Endothelial cell (in vitro differentiated cells): Measurements from ENCODE around the gene PELO. TPM values are rescaled to one million over a fixed set of nuclear protein-coding genes. Genes with fewer than 3 reads are reported as not detected.

Experiments
- DNase-seq: peaks from one replicate; pipeline ENCODE4 v3.0.0; 2021; ENCODE audit warnings: low spot score
- H3K27ac Mint-ChIP-seq: one replicate; pipeline ENCODE4 v1.8.0; 2021; ENCODE audit warnings: mixed read lengths, inconsistent platforms; ENCODE audit not compliant: unreplicated experiment
- H3K27me3 Mint-ChIP-seq: one replicate; pipeline ENCODE4 v1.8.0; 2021; ENCODE audit warnings: mild to moderate bottlenecking, moderate library complexity, mixed read lengths, inconsistent platforms; ENCODE audit not compliant: unreplicated experiment
- H3K36me3 Mint-ChIP-seq: one replicate; pipeline ENCODE4 v1.8.0; 2021; ENCODE audit warnings: mild to moderate bottlenecking, low read depth, mixed read lengths, inconsistent platforms; ENCODE audit not compliant: unreplicated experiment
- H3K4me1 Mint-ChIP-seq: one replicate; pipeline ENCODE4 v1.8.0; 2021; ENCODE audit warnings: mild to moderate bottlenecking, mixed read lengths, inconsistent platforms; ENCODE audit not compliant: unreplicated experiment
- H3K4me3 Mint-ChIP-seq: one replicate; pipeline ENCODE4 v1.8.0; 2021; ENCODE audit warnings: mild to moderate bottlenecking, mixed read lengths, inconsistent platforms; ENCODE audit not compliant: unreplicated experiment
- H3K9me3 Mint-ChIP-seq: one replicate; pipeline ENCODE4 v1.8.0; 2021; ENCODE audit warnings: mixed read lengths, inconsistent platforms; ENCODE audit not compliant: unreplicated experiment
- CTCF ChIP-seq: fragments of 200-600 bp; sonication (generic); IDR thresholded peaks from one replicate; pipeline ENCODE4 v1.5.0; 2021; ENCODE audit warnings: antibody characterized with exemption; ENCODE audit not compliant: unreplicated experiment
- total RNA-seq: library from RNA; stranded (reverse); fragmentation: NEBNext Ultra II Directional; extraction: Animal tissue kit (Norgen Biotek cat#: 25700); gene quantifications from one replicate; pipeline ENCODE4 v1.2.1, GENCODE V29; 2021; ENCODE audit not compliant: unreplicated experiment

The PELO gene
- total RNA-seq, 1 donor from 2014 or later: 31.0 TPM

- Mint-ChIP-seq H3K4me3 (no peak overlapping the region), H3K9me3 (no peaks in the 10 kb centered on the region), H3K4me1 (no peaks in the 10 kb centered on the region), H3K36me3 (peaks cover 3% of the 10 kb centered on the region), H3K27me3 (no peaks in the 10 kb centered on the region), H3K27ac (no peak overlapping the region)
- DNase-seq: no peak
- TF ChIP-seq CTCF: no peak
These were observed 41.9 kb downstream of the PELO start for GRCh38 chr5:52829664-52830063.

GRCh38 chr5:52830650-52831049 is 42.9 kb downstream of the PELO start:
- no peak for TF ChIP-seq CTCF
- Mint-ChIP-seq H3K4me3 (no peak overlapping the region), H3K4me1 (no peaks in the 10 kb centered on the region), H3K27ac (no peak overlapping the region), H3K9me3 (no peaks in the 10 kb centered on the region), H3K27me3 (no peaks in the 10 kb centered on the region), H3K36me3 (peaks cover 3% of the 10 kb centered on the region)
- no peak for DNase-seq

GRCh38 chr5:52831786-52832511 is 44.2 kb downstream of the PELO start:
- Mint-ChIP-seq H3K4me3 (no peak overlapping the region), H3K4me1 (no peaks in the 10 kb centered on the region), H3K9me3 (no peaks in the 10 kb centered on the region), H3K27ac (no peak overlapping the region), H3K36me3 (peaks cover 3% of the 10 kb centered on the region), H3K27me3 (no peaks in the 10 kb centered on the region)
- TF ChIP-seq CTCF: no peak
- no peak for DNase-seq

GRCh38 chr5:52834320-52834719 is 46.6 kb downstream of the PELO start:
- Mint-ChIP-seq H3K4me3 (no peak overlapping the region), H3K9me3 (no peaks in the 10 kb centered on the region), H3K36me3 (no peaks in the 10 kb centered on the region), H3K27ac (no peak overlapping the region), H3K27me3 (no peaks in the 10 kb centered on the region), H3K4me1 (no peaks in the 10 kb centered on the region)
- no peak for DNase-seq
- TF ChIP-seq CTCF: no peak

- Mint-ChIP-seq H3K4me1 (peaks cover 6% of the 10 kb centered on the region), H3K36me3 (no peaks in the 10 kb centered on the region), H3K9me3 (no peaks in the 10 kb centered on the region), H3K27ac (no peak overlapping the region), H3K27me3 (no peaks in the 10 kb centered on the region), H3K4me3 (no peak overlapping the region)
- DNase-seq: no peak
- TF ChIP-seq CTCF: no peak
These were observed 49.4 kb downstream of the PELO start for GRCh38 chr5:52837068-52837467.
